GM10248 (cell line): ENCODE data around the gene HLA-DOB.
"Not testable (repeated sequence)": the region's sequence is repeated elsewhere in the genome, so short reads cannot be mapped to it uniquely, and the experiment has no call there.

Experiments used
- CTCF ChIA-PET: fragments of 300-600 bp; sonication (Branson Sonifier 250); formaldehyde crosslinking; extraction: SDS; loops from one replicate; lab custom pipeline; 2021; ENCODE audit warnings: antibody characterized with exemption; lab: Yijun Ruan, JAX
- POLR2A ChIA-PET: fragments of 350-650 bp; sonication (Branson Sonifier 250); formaldehyde crosslinking; extraction: SDS; loops from one replicate; lab custom pipeline; 2020; ENCODE audit warnings: antibody characterized with exemption; lab: Yijun Ruan, JAX
- DNase-seq: peaks from one replicate; pipeline ENCODE4 v3.0.0; 2012; ENCODE audit errors: extremely low spot score
- CTCF ChIP-seq: IDR thresholded peaks from 2 replicates; pipeline ENCODE4 v1.5.1; 2012; ENCODE audit warnings: mild to moderate bottlenecking, low read depth; ENCODE audit errors: extremely low read depth, missing control alignments, control extremely low read depth

Gene HLA-DOB

GRCh38 chr6:32814145-32814544, 2.7 kb downstream of the HLA-DOB start:
- ChIA-PET POLR2A (no interaction called here), CTCF (interaction anchor here (1.8 to 3.6 kb wide), 5 partner anchors 10 to 54 kb away, joined by 5 to 25 read pairs (median 7); partner anchors contain the start of gene TAP2)
- no peak for TF ChIP-seq CTCF
- no peak for DNase-seq

DNA sequence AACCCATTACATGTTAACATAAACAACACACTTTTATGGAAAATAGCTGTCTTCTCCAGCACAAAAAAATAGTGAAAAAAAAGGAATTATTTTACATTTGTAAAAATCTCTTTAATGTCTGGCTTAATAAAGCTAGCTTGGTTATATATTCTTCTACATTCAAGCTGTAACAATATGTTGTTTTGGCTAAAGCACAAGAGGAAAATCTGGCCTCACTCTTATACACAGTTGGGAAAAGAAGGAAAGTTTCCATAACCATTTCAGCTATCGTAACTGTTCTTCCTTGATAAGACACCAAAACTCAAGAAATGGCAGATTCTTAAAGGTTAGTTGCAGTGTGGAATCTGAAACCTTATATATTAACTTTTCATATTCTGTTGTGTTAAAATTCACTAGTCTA, 7.6 kb downstream of the HLA-DOB start:
- TF ChIP-seq CTCF: no peak
- ChIA-PET CTCF (interaction anchor here (1.0 to 2.4 kb wide), 6 partner anchors 10 to 392 kb away, joined by 3 to 8 read pairs (median 4); partner anchors contain the start of gene TAP2), POLR2A (no interaction called here)
- no peak for DNase-seq

DNA sequence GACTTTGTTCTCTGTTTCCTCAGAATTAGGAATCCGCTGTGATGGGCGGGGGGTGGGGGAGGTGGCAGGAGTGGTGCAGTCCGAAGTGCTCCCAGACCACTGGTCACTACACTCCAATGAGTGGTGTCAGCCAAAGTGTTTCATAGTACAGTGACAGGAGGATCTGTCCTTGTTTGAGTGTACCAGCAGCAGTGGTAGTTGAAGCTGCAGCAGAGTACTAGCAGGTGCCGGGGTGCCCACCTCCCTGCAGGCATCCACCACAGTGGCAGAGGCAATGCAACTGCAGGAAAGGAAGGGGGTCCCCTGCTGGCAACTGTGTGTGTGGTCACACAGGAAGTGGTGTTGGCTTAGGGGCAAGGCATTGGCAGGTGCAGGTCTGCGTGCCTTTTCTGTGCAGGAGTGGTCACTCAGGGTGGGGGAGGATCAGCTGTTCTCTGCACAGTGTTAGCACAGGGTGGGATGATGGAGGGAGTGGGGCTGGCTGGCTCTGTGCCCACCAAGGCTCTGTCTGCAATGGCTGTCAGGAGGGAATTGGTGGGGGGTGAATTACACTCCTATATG, 9.7 kb downstream of the HLA-DOB start:
- POLR2A ChIA-PET: no interaction called here
- CTCF ChIA-PET: interaction anchor here (1.0 to 2.4 kb wide), 3 partner anchors 21 to 61 kb away, joined by 3 to 6 read pairs (median 6); partner anchors contain the start of gene TAP2
- no peak for DNase-seq
- TF ChIP-seq CTCF: no peak

- CTCF ChIA-PET: interaction anchor here (1.2 to 2.0 kb wide), 3 partner anchors 8 to 391 kb away, joined by 3 to 9 read pairs (median 5); no protein-coding TSS in a partner anchor
- POLR2A ChIA-PET, DNase-seq: not testable (repeated sequence)
These were observed 11.4 kb downstream of the HLA-DOB start for GRCh38 chr6:32805404-32805803.

DNA sequence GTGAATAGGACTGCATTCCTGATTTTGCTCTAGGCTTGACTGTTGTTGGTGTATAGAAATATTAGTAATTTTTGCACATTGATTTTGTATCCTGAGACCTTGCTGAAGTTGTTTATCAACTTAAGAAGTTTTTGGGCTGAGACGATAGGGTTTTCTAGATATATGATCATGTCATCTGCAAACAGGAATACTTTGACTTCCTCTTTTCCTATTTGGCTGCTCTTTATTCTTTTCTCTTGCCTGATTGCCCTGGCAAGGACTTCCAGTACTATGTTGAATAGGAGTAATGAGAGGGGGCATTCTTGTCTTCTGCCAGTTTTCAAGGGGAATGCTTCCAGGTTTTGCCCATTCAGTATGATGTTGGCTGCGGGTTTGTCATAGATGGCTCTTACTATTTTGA, 13.4 kb downstream of the HLA-DOB start:
- ChIA-PET CTCF (interaction anchor here (1.0 to 1.1 kb wide), 3 partner anchors 10 to 390 kb away, joined by 3 to 5 read pairs (median 3); no protein-coding TSS in a partner anchor), POLR2A (no interaction called here)
- DNase-seq: no peak
- TF ChIP-seq CTCF: no peak

DNA sequence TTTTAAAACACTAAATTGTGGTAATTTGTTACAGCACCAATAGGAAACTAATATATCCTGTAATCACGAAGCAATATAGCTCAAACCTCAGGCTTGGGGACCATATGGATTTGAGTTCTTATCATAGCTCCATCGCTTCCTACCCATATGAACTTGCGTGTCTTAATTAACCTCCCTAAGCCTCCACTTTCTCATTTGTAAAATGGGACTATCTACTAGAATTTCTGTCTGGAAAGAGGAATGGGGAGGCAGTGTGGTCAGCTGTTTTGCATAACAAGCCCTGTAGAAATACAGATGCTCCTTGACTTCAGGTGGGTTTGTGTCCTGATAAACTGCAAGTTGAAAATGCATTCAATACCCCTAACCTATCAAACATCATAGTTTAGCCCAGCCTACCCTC, 17.1 kb downstream of the HLA-DOB start:
- POLR2A ChIA-PET: interaction anchor here (0.6 kb wide), 1 partner anchor 518 kb away, joined by 3 read pairs; the partner anchor contains the start of gene ZBTB22
- TF ChIP-seq CTCF: no peak
- no peak for DNase-seq
- CTCF ChIA-PET: interaction anchor here (0.7 to 4.3 kb wide), 6 partner anchors 10 to 400 kb away, joined by 3 to 38 read pairs (median 10); no protein-coding TSS in a partner anchor

DNA sequence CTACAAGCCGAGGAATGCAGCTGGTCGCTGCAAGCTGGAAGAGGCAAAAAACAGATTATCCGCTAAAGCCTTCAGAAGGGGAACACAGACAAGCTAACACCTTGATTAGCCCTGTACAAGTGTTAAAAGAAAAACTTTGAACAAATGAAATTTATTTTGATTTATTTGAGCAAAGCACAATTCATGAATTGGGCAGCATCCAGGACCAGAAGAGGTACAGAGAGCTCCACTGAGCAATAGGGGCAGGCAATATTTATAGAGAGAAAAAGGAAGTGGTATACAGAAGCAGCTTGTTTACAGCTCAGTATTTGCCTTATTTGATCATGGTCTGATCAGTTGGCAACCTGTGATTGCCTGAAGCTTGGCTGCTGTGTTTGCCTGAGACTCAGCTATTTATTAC, 17.6 kb downstream of the HLA-DOB start:
- CTCF ChIA-PET: interaction anchor here (0.7 to 4.3 kb wide), 7 partner anchors 10 to 400 kb away, joined by 3 to 38 read pairs (median 5); no protein-coding TSS in a partner anchor

More for the DNA sequence above, 17.6 kb downstream of the HLA-DOB start:
- DNase-seq: no peak
- TF ChIP-seq CTCF: no peak
- POLR2A ChIA-PET: no interaction called here
